Measurements from ENCODE around the gene KCTD3.

The KCTD3 gene

GRCh38 chr1:215566556-215567490 lies at the start of gene KCTD3:
Gene KCTD3 (plus strand): TSS chr1:215567304. CDS start chr1:215567686, 382 bp downstream.
- no peak for DNase-seq (ENCODE audit: low read depth)

GRCh38 chr1:215517441-215517891 lies 49.6 kb upstream of the KCTD3 start:
- no peak for DNase-seq (ENCODE audit: low read depth)

GRCh38 chr1:215518594-215518993 lies 48.5 kb upstream of the KCTD3 start:
- no peak for DNase-seq (ENCODE audit: low read depth)

GRCh38 chr1:215521279-215521678 lies 45.8 kb upstream of the KCTD3 start:
- no peak for DNase-seq (ENCODE audit: low read depth)

GRCh38 chr1:215523128-215523861 lies 43.8 kb upstream of the KCTD3 start:
- no peak for DNase-seq (ENCODE audit: low read depth)

- DNase-seq (ENCODE audit: low read depth), result no peak
Observed at GRCh38 chr1:215523906-215524305, 43.2 kb upstream of the KCTD3 start.

- no peak for DNase-seq (ENCODE audit: low read depth)
Observed at GRCh38 chr1:215526147-215526845, 40.8 kb upstream of the KCTD3 start.

GRCh38 chr1:215526846-215527151 lies 40.3 kb upstream of the KCTD3 start:
- DNase-seq (ENCODE audit: low read depth), result no peak

GRCh38 chr1:215529111-215529510 lies 38.0 kb upstream of the KCTD3 start:
- no peak for DNase-seq (ENCODE audit: low read depth)

- DNase-seq (ENCODE audit: low read depth), result no peak
Observed at GRCh38 chr1:215529571-215529970, 37.5 kb upstream of the KCTD3 start.

GRCh38 chr1:215530401-215530984 lies 36.6 kb upstream of the KCTD3 start:
- no peak for DNase-seq (ENCODE audit: low read depth)

- DNase-seq (ENCODE audit: low read depth), result no peak
Observed at GRCh38 chr1:215539803-215540570, 27.1 kb upstream of the KCTD3 start.

- no peak for DNase-seq (ENCODE audit: low read depth)
Observed at GRCh38 chr1:215542301-215542700, 24.8 kb upstream of the KCTD3 start.

- no peak for DNase-seq (ENCODE audit: low read depth)
Observed at GRCh38 chr1:215543191-215543606, 23.9 kb upstream of the KCTD3 start.

GRCh38 chr1:215543806-215544205 lies 23.3 kb upstream of the KCTD3 start:
- DNase-seq (ENCODE audit: low read depth), result no peak

GRCh38 chr1:215544566-215544965 lies 22.5 kb upstream of the KCTD3 start:
- no peak for DNase-seq (ENCODE audit: low read depth)

- DNase-seq (ENCODE audit: low read depth), result no peak
Observed at GRCh38 chr1:215545096-215545495, 22.0 kb upstream of the KCTD3 start.

GRCh38 chr1:215547011-215547410 lies 20.1 kb upstream of the KCTD3 start:
- no peak for DNase-seq (ENCODE audit: low read depth)

- DNase-seq (ENCODE audit: low read depth), result no peak
Observed at GRCh38 chr1:215551806-215552205, 15.3 kb upstream of the KCTD3 start.

- no peak for DNase-seq (ENCODE audit: low read depth)
Observed at GRCh38 chr1:215554865-215555264, 12.2 kb upstream of the KCTD3 start.

GRCh38 chr1:215555531-215555930 lies 11.6 kb upstream of the KCTD3 start:
- DNase-seq (ENCODE audit: low read depth), result no peak
